ENCODE measurements around the gene RGS19.
A peak's percentile ranks its signal among the peaks of the same experiment; 100 is the strongest.
"Not testable (repeated sequence)": the region's sequence is repeated elsewhere in the genome, so short reads cannot be mapped to it uniquely, and the experiment has no call there.

The RGS19 gene
- total RNA-seq, result 25.1 to 33.2 (median 27.2) reads per million in 4 donors

DNA sequence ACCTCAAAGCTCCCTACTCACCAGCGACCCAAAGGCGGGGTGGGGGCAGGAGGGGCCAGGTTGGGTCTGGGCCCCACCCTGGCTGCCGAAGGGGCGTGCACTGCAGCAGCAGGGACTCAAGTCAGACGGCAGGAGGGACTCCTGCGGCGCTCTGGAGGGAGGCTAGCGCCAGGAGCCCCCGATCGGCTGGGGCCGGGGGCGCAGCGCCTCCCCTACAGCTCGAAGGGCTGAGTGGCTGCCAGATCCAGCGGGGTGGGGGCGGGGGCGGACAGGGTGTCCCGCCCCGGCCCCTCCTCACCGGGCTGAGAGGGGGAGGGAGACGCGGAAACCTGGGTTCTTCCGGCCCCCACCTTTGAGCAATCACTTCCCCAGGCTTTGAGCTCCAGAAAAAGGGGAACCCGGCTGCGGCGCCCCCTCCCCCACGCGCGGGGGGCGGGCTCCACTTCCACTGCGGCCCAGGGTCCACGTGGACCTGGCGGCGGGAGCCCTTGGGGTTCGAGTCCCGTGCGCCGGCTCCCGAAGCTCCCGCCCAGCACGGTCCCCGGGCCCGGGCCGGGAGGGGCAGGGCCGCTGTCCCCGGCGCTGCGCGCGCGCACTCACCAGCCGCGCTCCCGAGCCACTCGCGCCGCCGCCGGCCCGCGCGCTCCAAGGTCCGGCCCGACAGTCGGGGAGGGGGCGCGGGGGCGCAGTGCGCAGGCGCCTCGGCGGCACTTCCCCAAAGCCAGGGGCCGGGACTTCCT, at the start of gene RGS19:
TSS of gene RGS19 (minus strand) at position 246 of the 740 bp plus-strand sequence. CDS start 2,632 bp downstream, outside the sequence.
- peak; percentile 59 to 78 (median 64) for DNase-seq

GRCh38 chr20:64123517-64123916, 44.2 kb upstream of the RGS19 start:
- DNase-seq, result not testable (repeated sequence)

DNA sequence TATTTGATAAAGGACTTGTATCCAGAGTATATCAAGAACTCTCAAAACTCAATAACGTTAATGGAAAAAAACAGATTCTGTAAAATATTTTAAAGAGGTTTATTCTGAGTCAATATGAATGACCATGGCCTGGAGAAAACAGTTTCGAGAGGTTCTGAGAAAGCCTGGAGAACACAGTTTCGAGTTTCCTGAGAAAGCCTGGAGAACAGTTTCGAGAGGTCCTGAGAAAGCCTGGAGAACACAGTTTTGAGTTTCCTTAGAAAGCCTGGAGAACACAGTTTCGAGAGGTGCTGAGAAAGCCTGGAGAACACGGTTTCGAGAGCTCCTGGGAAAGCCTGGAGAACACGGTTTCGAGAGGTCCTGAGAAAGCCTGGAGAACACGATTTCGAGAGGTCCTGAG, 43.6 kb upstream of the RGS19 start:
- not testable (repeated sequence) for DNase-seq

DNA sequence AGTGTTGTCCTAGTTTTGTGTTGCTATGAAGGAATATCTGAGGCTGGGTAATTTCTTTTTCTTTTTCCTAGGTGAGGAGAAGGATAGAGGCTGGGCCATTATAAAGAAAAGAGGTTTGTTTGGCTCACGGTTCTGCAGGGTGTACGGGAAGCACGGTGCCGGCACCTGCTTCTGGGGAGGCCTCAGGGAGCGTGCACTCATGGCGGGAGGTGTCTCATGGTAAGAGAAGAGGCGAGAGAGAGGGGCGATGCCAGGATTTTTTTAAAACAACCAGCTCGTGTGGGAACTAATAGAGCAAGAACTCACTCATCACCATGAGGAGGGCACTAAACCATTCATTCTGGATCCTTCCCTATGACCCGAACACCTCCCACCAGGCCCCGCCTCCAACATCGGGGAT, 42.3 kb upstream of the RGS19 start:
- DNase-seq, result no peak

DNA sequence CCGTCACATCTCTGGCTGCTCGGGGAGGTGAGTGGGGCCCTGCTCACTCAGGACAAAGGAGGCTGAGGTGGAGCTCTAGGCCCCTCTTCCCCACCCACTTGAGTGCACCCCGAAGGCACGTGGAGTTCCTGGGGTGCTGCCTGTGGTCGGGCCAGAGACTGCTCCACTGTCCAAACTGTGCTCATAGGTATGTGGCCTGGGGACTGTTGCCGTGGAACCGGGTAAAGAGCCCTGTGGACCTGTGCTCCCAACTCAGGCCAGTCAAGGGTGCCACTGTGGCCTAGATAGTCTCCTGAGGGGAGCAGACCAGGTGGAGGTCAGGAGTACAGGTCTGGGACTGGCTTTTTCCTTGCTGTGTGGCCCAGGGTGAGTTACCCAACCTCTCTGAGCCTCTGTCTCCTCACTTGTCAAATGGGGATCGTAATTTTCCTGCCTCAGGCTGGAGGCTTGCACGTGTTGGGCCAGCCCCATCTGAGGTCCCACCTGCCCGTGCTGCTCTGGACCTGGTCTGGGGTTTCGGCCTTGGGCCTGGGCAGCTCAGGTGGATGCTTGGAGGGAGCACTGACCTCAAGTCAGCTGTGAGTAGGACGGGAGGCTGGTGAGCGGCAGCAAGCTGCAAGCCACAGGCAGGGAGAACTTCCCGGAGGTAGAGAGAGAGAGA, 40.5 kb upstream of the RGS19 start:
- DNase-seq, result no peak

DNA sequence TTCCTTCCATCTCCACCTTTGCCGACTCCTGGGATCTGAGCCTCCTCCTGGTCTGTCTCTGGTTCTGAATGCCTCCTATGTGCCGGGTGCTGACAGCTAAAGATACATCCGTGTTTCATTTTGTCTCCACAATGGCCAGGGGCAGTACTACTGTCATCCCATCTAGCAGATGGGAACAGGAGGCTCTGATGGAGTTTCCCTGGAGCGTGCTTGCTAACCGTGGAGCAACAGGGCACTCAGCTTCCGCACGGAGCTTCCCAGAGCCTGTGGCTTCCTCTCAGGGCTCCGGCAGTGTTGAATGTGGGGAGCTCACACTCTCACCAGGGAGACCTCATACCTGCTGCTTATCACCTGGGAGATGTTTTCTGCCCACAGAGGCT, 40.0 kb upstream of the RGS19 start:
- no peak for DNase-seq

DNA sequence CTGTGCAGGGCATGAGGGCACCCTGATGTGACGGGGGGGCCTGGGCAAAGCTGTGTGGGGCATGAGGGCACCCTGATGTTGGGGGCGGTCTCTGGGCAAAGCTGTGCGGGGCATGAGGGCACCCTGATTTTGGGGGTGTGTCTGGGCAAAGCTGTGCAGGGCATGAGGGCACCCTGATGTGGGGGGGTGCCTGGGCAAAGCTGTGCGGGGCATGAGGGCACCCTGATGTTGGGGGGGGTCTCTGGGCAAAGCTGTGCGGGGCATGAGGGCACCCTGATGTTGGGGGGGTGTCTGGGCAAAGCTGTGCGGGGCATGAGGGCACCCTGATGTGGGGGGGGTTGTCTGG, 38.1 kb upstream of the RGS19 start:
- DNase-seq, result not testable (repeated sequence)

DNA sequence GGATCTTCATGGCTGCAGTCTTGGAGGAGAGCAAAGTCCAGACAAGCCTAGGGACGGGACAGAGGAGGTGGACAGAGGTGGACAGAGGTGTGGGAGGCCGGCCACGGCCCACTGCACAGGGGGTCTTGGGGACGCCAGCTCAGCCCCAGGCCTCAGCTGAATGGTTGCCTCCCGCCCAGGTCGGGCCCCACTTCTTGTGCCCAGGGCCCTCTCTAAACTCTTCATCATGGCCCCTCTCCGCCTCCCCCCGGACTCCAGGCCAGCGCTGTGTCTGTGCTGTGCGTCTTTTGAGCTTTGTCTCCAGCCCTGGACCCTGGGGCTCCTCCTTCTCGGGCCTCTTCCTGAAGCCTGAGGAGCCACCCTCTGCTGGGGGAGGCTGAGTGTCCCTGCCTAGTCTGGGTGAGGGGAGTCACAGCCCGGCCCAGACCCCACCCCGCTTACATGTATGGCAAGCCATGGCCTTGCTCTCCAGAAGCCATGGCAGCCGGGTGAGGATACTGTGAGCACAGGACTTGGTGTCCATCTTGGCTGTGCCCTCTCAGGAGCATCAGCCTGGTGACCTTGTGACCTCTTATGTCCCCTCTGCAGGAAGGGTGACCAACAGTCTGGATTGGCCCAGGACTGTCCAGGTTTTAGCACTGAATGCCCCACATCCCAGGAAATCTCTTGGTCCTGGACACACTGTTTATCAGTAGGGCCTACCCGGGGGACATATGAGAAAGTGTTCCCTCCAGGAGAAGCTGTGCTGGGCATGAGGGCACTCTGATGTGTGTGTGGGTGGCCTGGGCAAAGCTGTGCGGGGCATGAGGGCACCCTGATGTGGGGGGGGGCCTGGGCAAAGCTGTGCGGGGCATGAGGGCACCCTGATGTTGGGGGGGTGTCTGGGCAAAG, 37.5 kb upstream of the RGS19 start:
- no peak for DNase-seq

GRCh38 chr20:64116016-64116415, 36.7 kb upstream of the RGS19 start:
- DNase-seq, result no peak

- no peak for DNase-seq
These were observed 36.0 kb upstream of the RGS19 start for GRCh38 chr20:64115171-64115911.

DNA sequence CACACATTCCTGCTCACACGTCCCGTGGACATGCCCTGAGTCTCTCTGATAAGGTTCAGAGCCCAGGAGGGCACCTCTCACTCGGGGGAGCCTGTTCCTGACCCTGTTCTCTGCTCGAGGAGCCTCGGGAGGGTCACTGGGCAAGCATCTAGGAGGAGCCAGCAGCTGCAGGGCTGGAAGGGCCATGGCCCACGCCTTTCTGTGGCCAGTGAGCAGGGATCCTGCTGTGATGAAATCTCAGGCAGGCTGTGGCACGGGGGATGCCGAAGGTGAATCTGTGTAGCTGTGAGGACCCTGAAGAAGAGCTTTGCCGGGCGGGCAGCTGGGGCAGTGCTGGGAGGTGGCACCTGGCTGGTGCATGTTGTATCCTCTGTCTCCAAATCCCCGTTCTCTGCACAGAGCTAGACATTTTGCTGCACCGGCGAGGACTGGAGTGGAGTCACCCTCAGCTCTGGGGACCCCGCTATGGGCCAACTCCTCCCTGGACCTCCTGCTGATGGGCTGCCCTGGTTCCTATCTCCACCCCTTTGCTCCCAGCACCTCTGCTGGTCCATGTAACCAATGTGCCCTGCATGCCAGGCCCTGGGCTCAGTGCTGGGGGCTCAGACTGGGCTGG, 35.1 kb upstream of the RGS19 start:
- no peak for DNase-seq

DNA sequence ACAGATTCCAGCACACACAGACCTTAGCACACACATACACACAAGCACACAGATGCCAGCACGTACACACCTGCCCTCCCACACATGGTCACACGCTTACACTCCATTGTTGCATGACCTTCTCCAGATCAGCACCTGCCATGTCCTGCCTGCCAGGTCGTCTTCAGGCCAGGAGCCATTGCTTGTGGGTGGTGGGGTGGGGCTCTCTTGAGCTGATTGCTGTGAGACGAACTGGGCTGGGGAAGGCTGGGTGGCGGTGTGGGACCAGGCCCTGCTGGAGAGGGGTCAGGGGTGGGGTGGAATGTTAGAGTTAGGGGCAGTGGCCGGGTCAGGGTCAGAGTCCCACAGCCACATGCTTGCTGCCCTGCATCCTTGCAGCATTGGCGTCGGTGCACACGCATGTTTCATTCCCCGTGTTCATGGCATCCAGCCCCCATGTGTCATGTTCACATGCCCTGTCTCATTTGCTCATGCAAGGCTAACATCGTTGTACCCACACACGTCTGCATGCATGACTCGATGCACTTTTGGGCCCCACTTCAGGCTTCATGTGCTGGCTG, 34.6 kb upstream of the RGS19 start:
- DNase-seq, result no peak

- DNase-seq, result no peak
These were observed 34.1 kb upstream of the RGS19 start for GRCh38 chr20:64113444-64113775.

DNA sequence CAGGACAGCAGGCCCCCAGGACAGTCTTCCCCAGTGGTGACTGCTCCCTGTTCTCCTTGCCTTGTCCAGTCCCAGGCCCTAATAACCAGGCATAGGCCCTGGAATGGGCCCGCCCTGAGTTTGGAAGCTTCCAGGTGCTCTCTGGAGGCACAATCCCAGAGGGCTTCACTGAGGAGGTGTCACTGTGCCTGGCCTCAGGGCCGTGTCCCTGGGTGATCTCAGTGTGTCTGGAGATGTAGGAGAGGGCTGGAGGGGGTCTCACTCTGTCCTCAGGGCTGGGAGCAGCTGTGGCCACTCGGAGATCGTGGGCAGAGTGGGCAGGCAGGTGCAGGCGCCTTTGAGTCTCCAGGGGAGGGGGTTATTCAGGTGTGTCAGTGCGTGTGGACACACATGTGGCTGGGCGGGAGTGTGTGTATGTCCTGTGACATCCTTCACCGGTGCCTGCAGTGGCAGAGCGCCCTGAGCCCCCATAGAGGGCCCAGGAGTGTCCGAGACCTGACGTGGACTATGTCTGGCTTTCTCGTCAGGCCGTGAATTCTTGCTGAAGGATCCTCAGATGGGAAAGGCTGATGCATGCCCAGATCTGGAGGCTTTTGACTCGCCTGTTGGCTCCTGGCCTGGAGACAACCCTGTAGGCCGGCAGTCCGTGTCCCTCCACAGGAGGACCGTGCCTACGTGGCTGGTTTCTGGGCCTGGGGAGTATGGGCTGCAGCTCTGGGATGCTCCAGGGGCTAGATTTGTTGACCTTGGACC, 33.5 kb upstream of the RGS19 start:
- DNase-seq, result no peak

GRCh38 chr20:64111841-64112641, 32.7 kb upstream of the RGS19 start:
- no peak for DNase-seq

- no peak for DNase-seq
These were observed 31.2 kb upstream of the RGS19 start for GRCh38 chr20:64110411-64111068.

DNA sequence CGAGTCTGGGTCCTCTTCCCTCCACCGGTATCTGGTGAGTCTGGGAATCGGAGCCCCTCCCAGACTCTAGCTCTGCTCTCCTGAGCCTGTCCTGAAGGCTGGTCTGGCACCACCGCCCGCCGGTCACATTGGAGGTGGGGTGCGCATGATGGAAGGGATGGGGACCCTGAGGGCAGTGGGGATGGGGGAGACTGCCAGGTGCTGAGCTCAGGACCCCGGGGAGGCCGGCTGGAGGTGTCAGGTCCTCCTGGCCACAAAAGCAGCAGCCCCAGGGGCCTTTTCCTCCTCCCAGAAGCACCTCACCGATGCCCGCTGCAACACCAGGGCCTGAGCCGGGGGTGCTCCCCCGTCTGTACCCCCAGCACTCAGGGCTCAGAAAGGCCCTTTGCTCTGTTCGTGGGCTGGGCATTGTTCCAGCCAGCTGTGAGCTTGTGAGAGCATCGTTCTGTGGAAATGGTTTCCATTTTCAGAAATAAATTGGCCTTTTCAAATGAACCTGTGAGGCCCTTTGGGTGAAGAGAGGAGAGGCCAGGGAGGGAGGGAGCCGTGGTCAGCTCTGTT, 30.6 kb upstream of the RGS19 start:
- no peak for DNase-seq

- no peak for DNase-seq
These were observed 29.7 kb upstream of the RGS19 start for GRCh38 chr20:64108731-64109681.

All from T-helper 1 cell (primary cell).